Measurements from ENCODE around the gene PRKAR2B.

GRCh38 chr7:107166736-107167426 is 122.4 kb downstream of the PRKAR2B start:
- TF ChIP-seq CTCF (IDR thresholded peaks at IDR 0.05) (no peak), POLR2A (IDR thresholded peaks at IDR 0.05) (no peak)

Data from body of pancreas (tissue), 4 donors.